Measurements from ENCODE around the gene GLB1L2. TPM values are rescaled to one million over a fixed set of nuclear protein-coding genes. Genes with fewer than 3 reads are reported as not detected.
A peak's percentile ranks its signal among the peaks of the same experiment; 100 is the strongest.

Gene GLB1L2
- total and polyA plus RNA-seq, 3 experiments from 2014 or later = 0.70 to 9.5 (median 8.6) TPM

- ChIA-PET POLR2A (interaction anchor here (1.0 kb wide), 1 partner anchor 108 kb away, joined by 3 read pairs; the partner anchor contains the start of gene VPS26B), CTCF (interaction anchor here (1.1 to 2.7 kb wide), 2 partner anchors 55 to 71 kb away, joined by 4 to 9 read pairs; no protein-coding TSS in a partner anchor)
- no peak for DNase-seq
- Histone ChIP-seq H3K27ac (ENCODE audit: low read depth, low read length) (no peak overlapping the region), H3K4me3 (ENCODE audit: low read length) (peak overlapping the region; percentile 67), H3K4me1 (ENCODE audit: insufficient read depth, low read length) (peaks cover 17% of the 10 kb centered on the region), H3K36me3 (ENCODE audit: insufficient read depth, low read length) (no peaks in the 10 kb centered on the region), H3K9me3 (ENCODE audit: low read length) (no peaks in the 10 kb centered on the region), H3K27me3 (ENCODE audit: insufficient read depth, low read length, poor library complexity, severe bottlenecking) (no peaks in the 10 kb centered on the region)
- H3K9me3 Mint-ChIP-seq = no peaks in the 10 kb centered on the region
- H3K27me3 Mint-ChIP-seq = peaks cover 1 to 17% of the 10 kb centered on the region in 2 donors
- peak overlapping the region; percentile 78 to 90 (median 79) for H3K4me3 Mint-ChIP-seq
- H3K4me1 Mint-ChIP-seq = peaks cover 13 to 23% (median 20%) of the 10 kb centered on the region in 3 donors
- H3K27ac Mint-ChIP-seq = peak overlapping the region in 5 of 8 donors; percentile 41 to 81 (median 56)
- H3K36me3 Mint-ChIP-seq = no peaks in the 10 kb centered on the region
These were observed 994 bp downstream of the GLB1L2 start for GRCh38 chr11:134332782-134333181.

GRCh38 chr11:134333312-134333711 is 1.5 kb downstream of the GLB1L2 start:
- CTCF ChIA-PET = interaction anchor here (1.6 to 2.7 kb wide), 2 partner anchors 56 to 58 kb away, joined by 5 to 9 read pairs; no protein-coding TSS in a partner anchor
- H3K9me3 ChIP-seq (ENCODE audit: low read length) = no peaks in the 10 kb centered on the region
- H3K4me3 Mint-ChIP-seq = peak overlapping the region in 6 of 7 donors; percentile 54 to 90 (median 78)
- H3K4me3 ChIP-seq (ENCODE audit: low read length) = no peak overlapping the region
- DNase-seq = no peak
- peaks cover 13 to 23% (median 20%) of the 10 kb centered on the region in 3 donors for H3K4me1 Mint-ChIP-seq
- no peaks in the 10 kb centered on the region for H3K36me3 Mint-ChIP-seq
- H3K4me1 ChIP-seq (ENCODE audit: insufficient read depth, low read length) = peaks cover 17% of the 10 kb centered on the region
- H3K27ac ChIP-seq (ENCODE audit: low read depth, low read length) = no peak overlapping the region
- POLR2A ChIA-PET = interaction anchor here (1.0 kb wide), 1 partner anchor 109 kb away, joined by 3 read pairs; the partner anchor contains the start of gene VPS26B
- no peaks in the 10 kb centered on the region for H3K27me3 ChIP-seq (ENCODE audit: insufficient read depth, low read length, poor library complexity, severe bottlenecking)
- no peak overlapping the region for H3K27ac Mint-ChIP-seq
- no peaks in the 10 kb centered on the region for H3K36me3 ChIP-seq (ENCODE audit: insufficient read depth, low read length)
- H3K27me3 Mint-ChIP-seq = peaks cover 1 to 17% of the 10 kb centered on the region in 2 donors
- H3K9me3 Mint-ChIP-seq = no peaks in the 10 kb centered on the region

- Mint-ChIP-seq H3K4me3 (peak overlapping the region in 4 of 7 donors; percentile 24 to 54 (median 50)), H3K27ac (peak overlapping the region in 1 of 8 donors; percentile 70), H3K27me3 (peaks cover 3 to 17% of the 10 kb centered on the region in 2 donors), H3K9me3 (no peaks in the 10 kb centered on the region), H3K4me1 (peaks cover 13 to 23% (median 20%) of the 10 kb centered on the region in 3 donors), H3K36me3 (no peaks in the 10 kb centered on the region)
- no peaks in the 10 kb centered on the region for H3K36me3 ChIP-seq (ENCODE audit: insufficient read depth, low read length)
- ChIA-PET POLR2A (no interaction called here), CTCF (interaction anchor here (1.6 to 2.7 kb wide), 2 partner anchors 57 to 58 kb away, joined by 5 to 9 read pairs; no protein-coding TSS in a partner anchor)
- no peak overlapping the region for H3K4me3 ChIP-seq (ENCODE audit: low read length)
- peaks cover 17% of the 10 kb centered on the region for H3K4me1 ChIP-seq (ENCODE audit: insufficient read depth, low read length)
- H3K9me3 ChIP-seq (ENCODE audit: low read length) = no peaks in the 10 kb centered on the region
- no peak for DNase-seq
- H3K27ac ChIP-seq (ENCODE audit: low read depth, low read length) = no peak overlapping the region
- H3K27me3 ChIP-seq (ENCODE audit: insufficient read depth, low read length, poor library complexity, severe bottlenecking) = no peaks in the 10 kb centered on the region
These were observed 2.2 kb downstream of the GLB1L2 start for GRCh38 chr11:134333946-134334345.

- H3K4me3 Mint-ChIP-seq = peak overlapping the region in 2 of 7 donors; percentile 37 to 51
- H3K36me3 Mint-ChIP-seq = no peaks in the 10 kb centered on the region
- ChIA-PET CTCF (interaction anchor here (1.6 kb wide), 1 partner anchor 59 kb away, joined by 5 read pairs; no protein-coding TSS in a partner anchor), POLR2A (no interaction called here)
- no peak overlapping the region for H3K27ac Mint-ChIP-seq
- peaks cover 17% of the 10 kb centered on the region for H3K4me1 ChIP-seq (ENCODE audit: insufficient read depth, low read length)
- no peaks in the 10 kb centered on the region for H3K36me3 ChIP-seq (ENCODE audit: insufficient read depth, low read length)
- H3K4me1 Mint-ChIP-seq = peaks cover 13 to 23% (median 20%) of the 10 kb centered on the region in 3 donors
- no peak overlapping the region for H3K27ac ChIP-seq (ENCODE audit: low read depth, low read length)
- H3K27me3 Mint-ChIP-seq = peaks cover 3 to 17% of the 10 kb centered on the region in 2 donors
- H3K9me3 ChIP-seq (ENCODE audit: low read length) = no peaks in the 10 kb centered on the region
- DNase-seq = no peak
- no peak overlapping the region for H3K4me3 ChIP-seq (ENCODE audit: low read length)
- no peaks in the 10 kb centered on the region for H3K27me3 ChIP-seq (ENCODE audit: insufficient read depth, low read length, poor library complexity, severe bottlenecking)
- H3K9me3 Mint-ChIP-seq = no peaks in the 10 kb centered on the region
These were observed 3.2 kb downstream of the GLB1L2 start for GRCh38 chr11:134334796-134335571.

GRCh38 chr11:134337051-134337450 is 5.3 kb downstream of the GLB1L2 start:
- Mint-ChIP-seq H3K4me3 (no peak overlapping the region), H3K4me1 (peaks cover 6 to 9% (median 8%) of the 10 kb centered on the region in 3 donors), H3K27ac (no peak overlapping the region)

GRCh38 chr11:134338068-134338467 is 6.3 kb downstream of the GLB1L2 start:
- no peak overlapping the region for H3K27ac Mint-ChIP-seq
- POLR2A ChIA-PET = no interaction called here
- H3K9me3 ChIP-seq (ENCODE audit: low read length) = no peaks in the 10 kb centered on the region
- H3K4me1 ChIP-seq (ENCODE audit: insufficient read depth, low read length) = peaks cover under 1% of the 10 kb centered on the region
- no peaks in the 10 kb centered on the region for H3K27me3 ChIP-seq (ENCODE audit: insufficient read depth, low read length, poor library complexity, severe bottlenecking)
- peaks cover 0 to 2% (median 0%) of the 10 kb centered on the region in 3 donors for H3K4me1 Mint-ChIP-seq
- CTCF ChIA-PET = no interaction called here
- H3K27ac ChIP-seq (ENCODE audit: low read depth, low read length) = no peak overlapping the region
- no peak for DNase-seq
- H3K4me3 ChIP-seq (ENCODE audit: low read length) = no peak overlapping the region
- no peaks in the 10 kb centered on the region for H3K36me3 Mint-ChIP-seq
- no peaks in the 10 kb centered on the region for H3K9me3 Mint-ChIP-seq
- H3K36me3 ChIP-seq (ENCODE audit: insufficient read depth, low read length) = no peaks in the 10 kb centered on the region
- H3K4me3 Mint-ChIP-seq = no peak overlapping the region
- peaks cover 4 to 13% of the 10 kb centered on the region in 2 donors for H3K27me3 Mint-ChIP-seq

More at GRCh38 chr11:134337051-134337450, 5.3 kb downstream of the GLB1L2 start:
- ChIA-PET POLR2A (no interaction called here), CTCF (no interaction called here)
- Mint-ChIP-seq H3K36me3 (no peaks in the 10 kb centered on the region), H3K27me3 (peaks cover 4 to 17% of the 10 kb centered on the region in 2 donors), H3K9me3 (no peaks in the 10 kb centered on the region)
- Histone ChIP-seq H3K27ac (ENCODE audit: low read depth, low read length) (no peak overlapping the region), H3K9me3 (ENCODE audit: low read length) (no peaks in the 10 kb centered on the region), H3K27me3 (ENCODE audit: insufficient read depth, low read length, poor library complexity, severe bottlenecking) (no peaks in the 10 kb centered on the region), H3K4me1 (ENCODE audit: insufficient read depth, low read length) (peaks cover 8% of the 10 kb centered on the region), H3K4me3 (ENCODE audit: low read length) (no peak overlapping the region), H3K36me3 (ENCODE audit: insufficient read depth, low read length) (no peaks in the 10 kb centered on the region)
- DNase-seq = no peak

GRCh38 chr11:134338654-134339053 is 6.9 kb downstream of the GLB1L2 start:
- no peaks in the 10 kb centered on the region for H3K36me3 ChIP-seq (ENCODE audit: insufficient read depth, low read length)
- H3K4me3 ChIP-seq (ENCODE audit: low read length) = no peak overlapping the region
- no peaks in the 10 kb centered on the region for H3K4me1 ChIP-seq (ENCODE audit: insufficient read depth, low read length)
- no peaks in the 10 kb centered on the region for H3K9me3 Mint-ChIP-seq
- no peak overlapping the region for H3K27ac Mint-ChIP-seq
- no peaks in the 10 kb centered on the region for H3K4me1 Mint-ChIP-seq
- no peaks in the 10 kb centered on the region for H3K27me3 ChIP-seq (ENCODE audit: insufficient read depth, low read length, poor library complexity, severe bottlenecking)
- no peak overlapping the region for H3K27ac ChIP-seq (ENCODE audit: low read depth, low read length)
- H3K4me3 Mint-ChIP-seq = no peak overlapping the region
- CTCF ChIA-PET = no interaction called here
- no peak for DNase-seq
- H3K9me3 ChIP-seq (ENCODE audit: low read length) = no peaks in the 10 kb centered on the region
- no peaks in the 10 kb centered on the region for H3K36me3 Mint-ChIP-seq
- H3K27me3 Mint-ChIP-seq = peaks cover 4 to 9% of the 10 kb centered on the region in 2 donors
- POLR2A ChIA-PET = no interaction called here

GRCh38 chr11:134339756-134340155 is 8.0 kb downstream of the GLB1L2 start:
- Histone ChIP-seq H3K27ac (ENCODE audit: low read depth, low read length) (no peak overlapping the region), H3K4me3 (ENCODE audit: low read length) (no peak overlapping the region), H3K4me1 (ENCODE audit: insufficient read depth, low read length) (no peaks in the 10 kb centered on the region), H3K36me3 (ENCODE audit: insufficient read depth, low read length) (no peaks in the 10 kb centered on the region), H3K27me3 (ENCODE audit: insufficient read depth, low read length, poor library complexity, severe bottlenecking) (no peaks in the 10 kb centered on the region), H3K9me3 (ENCODE audit: low read length) (no peaks in the 10 kb centered on the region)
- Mint-ChIP-seq H3K4me1 (no peaks in the 10 kb centered on the region), H3K9me3 (no peaks in the 10 kb centered on the region), H3K27me3 (peaks cover 4% of the 10 kb centered on the region in 2 donors), H3K4me3 (no peak overlapping the region), H3K27ac (peak overlapping the region in 1 of 8 donors; percentile 67), H3K36me3 (no peaks in the 10 kb centered on the region)
- CTCF ChIA-PET = no interaction called here
- POLR2A ChIA-PET = no interaction called here
- no peak for DNase-seq

All from CD8-positive, alpha-beta memory T cell (primary cell).